Fibroblast of skin of scalp (primary cell): Measurements from ENCODE around the gene PPAT. TPM values are rescaled to one million over a fixed set of nuclear protein-coding genes. Genes with fewer than 3 reads are reported as not detected.
"Not testable (repeated sequence)": the region's sequence is repeated elsewhere in the genome, so short reads cannot be mapped to it uniquely, and the experiment has no call there.

Experiments used
- DNase-seq: peaks from one replicate; pipeline ENCODE4 v3.0.0-alpha.2; 2013
- polyA plus RNA-seq, 2 experiments: library from polyadenylated mRNA; unstranded; fragments of 120-200 nt; gene quantifications; one replicate each; pipeline ENCODE4 v1.2.1, GENCODE V29; 2013; ENCODE audit not compliant: insufficient read length in 2 of 2

PPAT gene
- polyA plus RNA-seq (2013, experiment 1 of 2; ENCODE audit: insufficient read length), result 9.9 TPM
- polyA plus RNA-seq (2013, experiment 2 of 2; ENCODE audit: insufficient read length), result 12.0 TPM

DNA sequence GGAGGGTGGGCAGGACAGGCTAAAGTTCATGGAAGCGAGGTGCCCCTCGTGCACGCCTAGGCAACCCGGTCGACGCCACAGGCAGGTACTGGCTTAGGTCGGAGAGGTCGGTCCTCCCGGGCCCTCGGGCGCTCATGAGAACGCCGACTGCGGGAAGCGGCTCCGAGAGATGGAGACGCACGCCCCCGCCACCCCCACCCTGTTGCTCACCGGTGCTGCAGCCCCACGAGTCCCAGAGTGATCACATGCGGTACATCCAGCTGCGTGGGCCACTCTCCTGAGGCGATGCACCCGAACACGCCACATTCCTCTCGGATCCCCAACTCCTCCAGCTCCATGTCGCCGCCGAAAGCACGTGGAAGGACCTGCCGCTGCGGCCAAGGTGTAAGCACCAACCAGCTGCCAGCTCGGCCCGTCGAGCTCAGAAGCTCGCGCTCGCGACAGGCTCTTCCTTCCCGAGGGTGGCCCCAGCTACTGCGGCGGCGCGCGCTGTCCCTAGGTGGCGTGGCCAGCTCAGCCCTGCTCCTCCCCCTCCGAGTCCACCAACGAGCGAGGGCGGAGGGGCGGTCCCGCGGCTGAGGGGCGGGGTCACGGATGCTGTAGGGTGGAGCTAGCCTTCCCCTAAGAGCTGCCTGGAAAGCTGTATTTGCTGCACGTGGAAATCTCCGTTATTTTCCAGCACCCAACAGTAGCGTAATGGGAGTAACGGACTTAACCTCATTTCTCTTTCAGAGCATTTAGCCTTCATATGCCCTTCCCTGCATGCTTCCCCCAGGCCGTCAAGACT lies at the start of gene PPAT:
TSS of gene PPAT (minus strand) at position 476 of the 787 bp plus-strand sequence. CDS start at position 338, 138 bp downstream.
- peak; percentile 98 for DNase-seq

DNA sequence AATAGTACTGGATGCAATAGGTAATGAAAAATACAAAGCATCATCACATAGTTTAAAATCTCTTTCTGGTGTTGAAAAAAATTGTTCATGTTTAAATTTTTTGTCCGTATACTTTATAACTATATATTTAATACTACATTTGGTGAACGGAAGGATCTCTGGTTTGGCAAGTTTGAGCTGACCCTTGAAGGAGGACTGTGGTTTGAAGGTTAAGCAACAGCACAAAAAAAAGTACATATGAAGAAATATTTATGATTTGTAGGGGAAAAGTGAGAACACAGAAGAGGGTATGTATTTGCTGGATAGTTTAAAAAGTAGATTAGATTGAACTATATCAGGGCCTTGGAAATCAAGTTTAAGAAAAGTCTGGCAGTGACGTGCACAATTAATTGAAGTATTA lies 45.3 kb upstream of the PPAT start:
- DNase-seq, result no peak

DNA sequence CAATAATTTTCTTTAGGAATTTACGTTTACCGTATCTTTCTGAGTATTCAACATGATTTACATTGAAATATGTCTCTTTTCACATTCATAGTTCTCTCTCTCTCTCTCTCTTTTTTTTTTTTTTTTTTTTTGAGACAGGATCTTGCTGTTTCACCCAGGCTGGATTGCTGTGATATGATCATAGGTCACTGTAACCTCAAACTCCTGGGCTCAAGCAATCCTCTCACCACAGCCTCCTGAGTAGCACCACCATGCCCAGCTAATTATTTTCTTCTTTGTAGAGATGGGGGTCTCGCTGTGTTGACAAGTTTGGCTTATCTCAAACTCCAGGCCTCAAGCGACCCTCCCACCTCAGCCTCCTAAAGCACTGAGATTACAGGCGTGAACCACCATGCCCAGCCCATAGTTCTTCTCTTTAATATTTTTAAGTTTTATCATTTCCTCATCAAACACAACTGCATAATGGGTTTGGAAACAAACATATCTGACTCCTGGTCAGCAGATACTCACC lies 41.8 kb upstream of the PPAT start:
- no peak for DNase-seq

DNA sequence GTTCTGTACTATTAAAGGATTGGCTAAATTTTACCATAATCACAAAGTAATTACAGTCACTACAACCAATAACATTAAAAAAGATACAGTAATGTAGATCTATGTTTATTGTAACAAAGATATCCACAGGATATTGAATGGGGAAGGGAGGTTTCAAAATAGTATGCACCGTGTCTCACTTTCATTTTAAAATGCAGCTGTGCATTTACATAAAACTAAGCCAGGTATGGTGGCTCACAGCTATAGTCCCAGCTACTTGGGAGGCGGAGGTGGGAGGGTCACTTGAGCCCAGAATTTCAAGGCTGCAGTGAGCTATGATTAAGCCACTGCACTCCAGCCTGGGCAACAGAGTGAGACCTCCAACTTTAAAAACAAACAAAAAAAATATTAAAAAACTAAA lies 40.5 kb upstream of the PPAT start:
- no peak for DNase-seq

DNA sequence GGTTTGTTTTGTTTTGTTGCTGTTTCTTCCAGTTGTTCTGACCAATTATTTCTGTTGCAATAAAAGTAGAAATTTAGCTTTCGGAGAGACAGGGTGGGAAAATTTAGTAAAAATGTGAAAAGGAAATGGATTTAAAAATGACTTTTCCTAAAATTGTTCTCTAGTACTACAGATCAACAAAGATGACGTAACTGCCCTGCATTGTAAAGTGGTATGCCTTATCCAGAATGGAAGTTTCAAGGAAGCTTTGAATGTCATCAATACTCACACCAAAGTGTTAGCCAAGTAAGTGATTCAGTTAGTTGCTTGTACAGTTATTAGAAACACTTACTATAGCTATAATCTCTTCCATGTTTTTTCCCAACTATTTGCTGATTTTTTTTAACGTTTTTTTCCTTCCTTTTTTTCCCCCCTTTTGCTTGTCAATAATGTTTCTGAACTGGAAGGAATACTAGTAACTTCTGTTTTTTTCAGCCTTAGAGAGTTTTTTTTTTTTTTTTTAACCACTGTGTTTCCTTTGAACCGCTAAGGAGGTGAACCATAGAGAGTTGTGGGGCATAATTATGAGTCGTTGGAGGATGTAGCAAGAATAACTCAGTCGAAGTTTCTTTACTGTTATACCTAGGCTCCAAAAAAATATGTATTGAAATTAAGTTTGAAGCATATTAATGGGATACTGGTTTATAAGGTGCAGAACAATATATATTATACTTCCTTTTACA lies 34.2 kb upstream of the PPAT start:
- DNase-seq, result no peak

DNA sequence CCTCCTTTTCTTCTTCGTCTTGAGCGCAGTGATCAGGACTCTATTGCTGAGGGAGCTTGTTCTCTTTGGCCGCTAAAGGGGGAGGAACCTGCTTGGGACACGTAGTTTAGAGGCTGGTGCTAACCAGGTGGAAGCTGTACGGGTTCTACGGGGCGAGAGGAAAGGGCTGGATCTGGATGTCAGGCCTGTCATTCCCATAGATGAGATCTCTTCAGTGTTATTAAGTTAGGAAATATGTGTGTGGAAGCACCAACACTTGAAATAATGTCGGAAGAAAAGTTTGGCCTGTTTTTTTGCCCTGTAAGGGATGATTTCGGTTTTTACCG lies 32.6 kb upstream of the PPAT start:
- DNase-seq, result no peak

DNA sequence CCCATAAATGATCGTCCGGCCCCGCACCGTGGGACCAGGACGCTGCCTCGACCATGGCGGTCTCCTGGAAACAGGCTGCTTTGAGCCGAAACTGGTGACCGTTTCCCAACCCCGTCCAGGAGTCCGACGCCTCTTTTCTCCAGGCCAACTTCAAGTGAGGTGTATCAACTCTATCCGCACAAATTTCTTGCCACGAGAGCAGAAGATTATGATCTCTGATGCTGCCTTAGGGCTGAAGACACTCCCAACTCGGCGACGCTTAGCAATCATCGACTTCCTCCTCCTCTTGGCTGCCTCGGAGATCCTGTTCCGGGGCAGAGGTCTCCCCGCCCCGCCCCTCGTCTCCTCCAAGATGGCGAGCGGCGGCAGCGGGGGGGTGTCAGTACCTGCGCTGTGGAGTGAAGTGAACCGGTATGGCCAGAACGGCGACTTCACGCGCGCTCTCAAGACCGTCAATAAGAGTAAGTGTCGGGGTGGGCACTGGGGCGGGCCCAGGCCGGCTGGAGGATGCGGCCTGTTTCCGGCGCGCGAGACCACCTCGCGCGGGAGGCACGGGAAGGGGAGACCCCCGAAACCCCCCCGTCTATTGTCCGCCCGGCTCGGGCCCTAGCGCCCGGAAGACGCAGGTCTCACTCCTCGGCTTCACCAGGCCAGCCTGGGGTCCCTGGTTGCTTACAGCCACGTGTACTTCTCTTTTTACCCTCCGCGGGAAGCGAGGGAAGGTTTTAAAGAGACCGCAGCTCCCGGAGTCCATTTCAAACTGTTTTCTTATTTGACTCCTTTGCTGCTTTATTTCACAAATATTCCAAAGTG lies 32.1 kb upstream of the PPAT start, which contains the start of gene SRP72:
TSS of gene SRP72 (plus strand) at position 334 of the 813 bp plus-strand sequence. CDS start at position 353, 19 bp downstream.
- peak; percentile 89 for DNase-seq

DNA sequence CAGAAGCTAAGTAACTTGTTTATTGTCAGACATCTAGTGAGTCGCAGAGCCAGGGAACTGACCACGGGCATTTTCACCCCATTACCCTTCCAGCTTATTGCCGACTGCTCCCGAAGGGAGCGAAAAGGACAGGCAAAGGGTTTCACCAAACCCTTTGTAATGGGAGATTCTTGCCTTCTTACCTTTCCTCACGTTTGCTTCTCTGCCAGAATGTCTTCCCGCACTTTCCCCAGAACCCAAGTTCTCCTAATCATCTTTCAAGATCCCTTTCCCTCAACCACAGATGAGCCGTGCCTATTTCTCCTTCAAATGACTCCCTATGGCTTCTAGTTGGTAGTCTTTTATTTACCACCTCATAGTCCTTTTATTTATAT lies 31.5 kb upstream of the PPAT start:
- DNase-seq, result no peak

DNA sequence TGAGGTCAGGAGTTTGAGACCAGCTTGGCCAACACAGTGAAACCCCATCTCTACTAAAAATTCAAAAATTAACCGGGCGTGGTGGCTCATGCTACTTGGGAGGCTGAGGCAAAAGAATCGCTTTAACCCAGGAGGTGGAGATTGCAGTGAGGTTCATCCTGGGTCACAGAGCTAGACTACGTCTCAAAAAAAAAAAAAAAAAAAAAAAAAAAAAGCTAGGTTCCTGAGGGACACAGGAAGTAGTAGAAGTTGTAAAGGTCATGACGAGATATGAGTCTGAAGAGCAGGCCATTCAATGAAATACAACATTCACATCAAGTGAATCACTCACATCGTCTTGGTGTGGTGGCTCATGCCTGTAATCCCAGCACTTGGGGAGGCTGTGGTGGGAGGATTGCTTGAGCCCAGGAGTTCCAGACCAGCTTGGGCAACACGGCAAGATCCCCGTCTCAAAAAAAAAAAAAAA lies 30.9 kb upstream of the PPAT start:
- peak; percentile 84 for DNase-seq

DNA sequence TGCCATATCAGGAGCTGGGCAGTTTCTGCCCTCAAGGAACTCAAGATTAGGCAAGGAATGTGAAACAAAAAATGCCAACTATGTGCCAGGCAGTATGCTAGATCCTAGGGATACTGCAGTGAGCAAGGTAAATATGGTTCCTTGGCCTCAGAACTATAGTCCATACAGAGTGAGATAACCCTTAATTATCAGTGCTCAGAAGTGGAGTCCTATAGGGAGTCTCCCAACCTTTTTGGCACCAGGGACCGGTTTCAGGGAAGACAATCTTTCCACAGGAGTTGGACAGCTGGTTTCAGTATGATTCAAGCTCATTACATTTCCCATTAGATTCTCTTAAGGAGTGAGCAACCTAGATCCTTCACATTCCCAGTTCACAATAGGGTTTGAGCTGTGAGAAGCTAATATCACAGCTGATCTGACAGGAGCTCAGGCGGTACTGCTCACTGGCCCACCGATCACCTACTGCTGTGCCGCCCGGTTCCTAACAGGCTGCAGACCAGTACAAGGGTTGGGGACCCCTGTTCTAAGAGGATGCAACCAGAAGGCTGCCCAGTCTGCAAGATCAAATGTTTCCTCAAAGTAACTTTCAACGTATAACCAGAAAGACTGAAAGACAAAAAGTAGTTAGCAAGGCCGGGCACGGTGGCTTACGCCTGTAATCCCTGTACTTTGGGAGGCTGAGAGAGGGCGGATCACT lies 30.3 kb upstream of the PPAT start:
- DNase-seq, result peak; percentile 15

DNA sequence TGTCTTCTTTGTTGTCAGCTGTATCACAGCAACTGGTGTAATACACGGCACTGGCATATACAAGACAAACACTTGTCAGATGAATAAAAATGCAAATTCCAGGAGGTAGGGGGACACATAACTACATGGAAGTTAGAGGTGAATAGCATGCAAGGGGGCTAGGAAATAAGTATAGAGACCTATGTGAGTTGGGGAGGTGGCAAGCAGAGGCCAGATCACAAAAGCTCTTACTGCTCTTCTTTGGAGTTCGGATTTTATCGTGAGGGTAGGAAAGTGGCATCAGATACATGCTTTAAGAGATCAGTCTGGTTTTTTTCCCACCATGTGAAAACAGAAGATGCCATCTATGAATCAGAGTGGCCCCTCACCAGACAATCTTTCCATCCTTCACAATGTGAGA lies 29.2 kb upstream of the PPAT start:
- no peak for DNase-seq

DNA sequence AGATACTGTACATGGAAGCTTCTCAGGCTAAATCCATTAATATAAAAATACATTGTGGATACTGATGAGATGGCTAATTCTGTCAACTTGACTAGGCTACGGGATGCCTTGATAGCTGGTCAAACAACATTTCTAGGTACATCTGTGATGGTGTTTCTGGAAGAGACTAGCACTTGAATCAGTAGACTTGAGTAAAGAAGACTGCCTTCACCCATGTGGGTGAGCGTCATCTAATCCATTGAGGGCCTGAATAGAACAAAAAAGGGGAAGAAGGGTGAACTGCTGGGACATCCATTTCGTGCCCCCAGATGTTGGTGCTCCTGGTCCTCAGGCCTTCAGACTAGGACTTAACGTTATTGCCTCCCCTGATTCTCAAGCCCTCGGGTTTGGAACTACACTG lies 28.3 kb upstream of the PPAT start:
- DNase-seq, result no peak

DNA sequence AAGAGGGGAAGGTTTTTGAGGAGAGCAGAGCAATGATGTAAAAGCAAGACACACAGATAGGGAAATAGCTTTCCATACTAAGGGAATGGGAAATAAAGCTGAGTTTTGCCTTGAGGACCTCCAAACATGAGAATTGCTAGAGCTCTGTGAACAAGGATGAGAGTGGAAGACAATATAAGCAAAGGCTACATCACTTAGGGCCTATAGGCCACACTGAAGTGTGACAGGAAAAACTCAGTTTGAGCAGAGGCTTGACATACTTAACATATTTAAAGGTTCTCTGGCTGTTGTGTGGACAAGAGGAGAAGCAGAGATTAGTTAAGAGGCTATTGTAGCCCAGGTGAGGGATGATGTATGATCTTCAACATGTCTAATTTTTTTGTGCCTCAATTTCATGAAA lies 26.7 kb upstream of the PPAT start:
- DNase-seq, result no peak

DNA sequence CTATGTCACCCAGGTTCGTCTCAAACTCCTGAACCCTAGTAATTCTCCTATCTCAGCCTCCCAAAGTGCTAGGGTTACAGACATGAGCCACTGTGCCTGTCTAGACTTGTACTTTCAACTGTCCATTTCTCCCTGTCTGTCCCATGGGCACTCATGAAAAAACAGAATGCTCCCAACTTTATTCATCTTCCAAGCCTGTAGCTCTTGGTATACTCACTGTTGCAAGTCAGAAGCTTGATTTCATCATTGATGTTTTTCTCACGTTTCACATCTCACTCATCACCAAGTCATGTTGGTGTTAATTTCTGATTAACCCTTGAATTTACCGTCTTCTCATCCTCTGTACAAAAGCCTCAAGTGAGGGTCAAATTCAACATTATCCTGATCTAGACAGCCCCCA lies 24.7 kb upstream of the PPAT start:
- peak; percentile 59 for DNase-seq

DNA sequence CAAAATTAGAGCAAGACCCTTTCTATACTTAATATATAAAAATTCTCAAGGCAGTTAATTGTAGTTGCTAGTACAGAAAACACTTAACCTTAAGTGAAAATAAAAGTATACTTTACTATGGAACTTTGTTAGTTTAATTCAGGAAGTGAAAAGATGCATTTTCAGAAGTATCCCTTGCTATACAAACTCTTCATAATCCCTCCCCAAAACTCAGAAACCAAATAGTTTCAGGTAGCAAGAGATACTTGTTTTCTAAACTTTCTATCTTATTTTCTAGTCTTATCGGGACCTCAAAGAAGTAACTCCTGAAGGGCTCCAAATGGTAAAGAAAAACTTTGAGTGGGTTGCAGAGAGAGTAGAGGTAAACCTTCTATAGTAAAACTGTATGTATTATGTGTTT lies 14.9 kb upstream of the PPAT start:
- DNase-seq, result no peak

DNA sequence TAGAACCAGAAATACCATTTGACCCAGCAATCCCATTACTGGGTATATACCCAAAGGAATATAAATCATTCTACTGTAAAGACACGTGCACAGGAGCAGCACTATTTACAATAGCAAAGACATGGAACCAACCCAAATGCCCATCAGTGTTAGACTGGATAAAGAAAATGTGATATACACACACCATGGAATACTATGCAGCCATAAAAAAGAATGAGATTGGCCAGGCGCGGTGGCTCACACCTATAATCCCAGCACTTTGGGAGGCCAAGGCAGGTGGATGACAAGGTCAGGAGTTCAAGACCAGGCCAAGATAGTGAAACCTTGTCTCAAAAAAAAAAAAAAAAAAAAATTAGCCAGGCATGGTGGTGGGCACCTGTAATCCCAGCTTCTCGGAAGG lies 14.1 kb upstream of the PPAT start:
- not testable (repeated sequence) for DNase-seq

DNA sequence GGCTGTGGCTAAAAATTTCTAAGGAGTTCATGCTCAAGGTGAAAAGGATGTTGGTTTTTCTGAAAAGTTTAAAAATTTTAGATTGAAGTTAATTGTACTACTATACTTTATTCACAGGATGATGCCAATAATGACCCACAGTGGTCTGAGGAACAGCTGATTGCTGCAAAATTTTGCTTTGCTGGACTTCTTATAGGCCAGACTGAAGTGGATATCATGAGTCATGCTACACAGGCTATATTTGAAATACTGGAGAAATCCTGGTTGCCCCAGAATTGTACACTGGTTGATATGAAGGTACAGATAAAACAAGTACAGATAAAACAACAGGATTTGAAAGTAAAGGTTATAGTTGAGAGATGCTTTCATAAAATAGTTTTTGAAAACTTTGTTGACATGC lies 12.9 kb upstream of the PPAT start:
- no peak for DNase-seq

DNA sequence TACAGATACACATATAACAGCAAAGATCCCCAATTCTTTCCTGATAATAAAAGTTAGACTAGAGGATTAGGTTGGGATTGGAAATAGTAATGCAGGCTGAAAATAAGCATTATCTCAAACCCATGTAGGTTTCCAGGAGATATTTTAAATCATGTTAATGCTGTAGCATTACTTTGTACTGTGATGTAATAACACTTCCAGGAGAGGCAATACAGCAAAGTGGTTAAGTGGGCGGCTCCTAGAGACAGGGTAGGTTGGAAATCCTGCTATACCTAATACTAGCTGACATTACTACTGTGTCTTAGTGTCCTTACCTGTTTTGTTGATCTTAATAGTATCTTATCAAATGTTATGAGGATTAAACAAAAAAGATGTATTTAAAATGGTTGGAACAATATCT lies 10.3 kb upstream of the PPAT start:
- DNase-seq, result no peak

DNA sequence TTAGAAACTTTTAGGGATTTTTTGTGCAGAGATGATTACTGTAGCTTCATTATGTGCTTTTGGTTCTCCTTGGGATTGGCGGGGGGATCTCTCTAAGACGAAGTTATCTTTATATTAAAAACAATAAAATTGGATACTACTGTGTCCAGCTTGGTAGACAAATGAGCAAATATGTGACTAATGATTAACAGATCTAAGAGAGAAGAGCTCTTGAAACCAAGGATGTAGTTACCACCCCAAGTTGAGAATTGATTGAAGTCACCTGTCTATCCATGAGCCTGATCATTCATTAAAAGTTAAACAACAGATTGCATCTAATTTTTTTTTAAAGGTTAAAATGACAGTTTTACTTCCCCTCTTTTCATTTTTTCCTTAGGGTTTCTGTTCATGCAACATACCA lies 9.3 kb upstream of the PPAT start:
- DNase-seq, result no peak

DNA sequence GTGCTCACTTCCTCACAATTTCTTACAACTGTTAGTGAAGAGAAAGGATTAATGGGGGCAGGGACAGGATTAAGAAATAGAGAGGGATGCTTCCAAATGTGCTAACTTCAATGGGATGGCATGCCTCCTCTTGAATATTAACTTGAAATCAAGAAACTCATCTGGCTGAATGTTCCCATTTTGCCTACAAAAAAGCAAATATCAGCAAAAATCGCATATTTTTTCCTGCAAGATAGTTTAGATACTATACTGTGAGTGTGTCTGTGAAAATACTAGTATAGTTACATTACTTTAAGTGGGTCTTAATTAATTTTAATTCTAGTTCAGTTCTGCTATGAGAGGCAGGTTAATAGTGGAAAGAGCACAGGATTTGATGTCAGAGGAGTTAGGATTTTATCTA lies 5.6 kb upstream of the PPAT start:
- no peak for DNase-seq

DNA sequence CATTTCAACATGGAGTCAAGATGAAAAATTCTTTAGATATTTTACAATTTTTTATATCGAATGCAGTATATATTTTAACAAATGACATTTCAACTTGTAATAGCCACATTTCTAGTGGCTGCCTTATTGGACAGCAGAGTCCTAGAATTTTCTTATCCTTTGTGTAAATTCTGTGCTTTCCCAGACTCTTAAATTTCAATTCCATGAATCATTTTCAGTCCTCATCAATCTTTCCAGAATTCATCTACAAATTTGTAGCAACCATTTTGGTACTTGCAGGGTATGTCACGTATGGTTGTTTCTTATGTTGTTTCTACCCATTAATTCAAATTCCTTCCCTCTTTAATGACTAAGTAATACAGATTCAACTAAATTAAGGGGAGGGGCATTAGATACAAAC lies 3.4 kb upstream of the PPAT start:
- DNase-seq, result peak; percentile 64

DNA sequence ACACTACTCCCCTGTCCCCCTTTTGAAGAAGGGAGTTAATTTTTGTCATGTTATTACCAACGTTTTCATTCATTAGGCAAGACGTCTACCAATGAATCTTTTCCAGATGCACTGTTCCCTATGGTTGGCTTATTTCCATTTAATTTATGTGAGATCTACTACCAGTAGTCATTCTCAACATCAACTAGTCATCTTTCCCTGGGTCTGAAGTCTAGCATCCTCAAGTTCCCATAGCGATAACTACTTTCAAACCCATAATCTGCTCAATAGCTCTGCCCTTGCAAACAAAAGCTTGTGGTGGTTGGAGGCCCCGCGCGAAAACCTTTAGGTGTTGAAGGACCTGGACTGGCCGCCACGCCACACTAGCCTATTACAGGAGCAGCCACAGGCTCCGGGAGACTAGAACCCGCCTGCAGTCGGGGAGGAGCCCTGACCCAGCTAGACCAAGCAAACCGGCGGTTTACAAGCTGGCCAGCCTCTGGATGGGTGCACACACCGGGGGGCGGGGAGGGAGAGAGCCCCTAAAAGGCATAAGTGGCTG lies 746 bp downstream of the PPAT start:
- DNase-seq, result peak; percentile 51
